Measurements from ENCODE around the gene DMBT1. TPM values are rescaled to one million over a fixed set of nuclear protein-coding genes. Genes with fewer than 3 reads are reported as not detected.

Gene DMBT1
- total RNA-seq, 2 experiments from 2014 or later: not detected

DNA sequence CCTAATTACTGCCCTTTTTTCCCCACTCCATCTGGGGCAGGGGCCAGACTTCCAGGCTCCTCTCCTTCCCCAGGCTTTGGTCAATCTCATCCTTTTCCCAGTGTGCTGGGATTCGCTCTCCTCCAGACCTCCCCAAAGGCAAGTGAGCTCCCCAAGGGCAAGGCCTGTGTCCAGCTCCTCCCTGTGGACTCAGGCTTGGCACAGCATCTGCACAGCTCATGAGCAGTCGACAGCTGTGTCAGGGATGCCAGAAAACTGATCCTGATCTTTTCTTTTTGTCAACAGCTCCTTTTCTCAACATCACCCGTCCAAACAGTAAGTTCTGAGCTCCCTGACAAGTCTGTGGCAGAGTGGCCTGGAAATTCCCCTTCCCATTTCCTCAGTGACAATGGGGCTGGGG lies 72.0 kb downstream of the DMBT1 start:
- Histone ChIP-seq H3K4me3 (ENCODE audit: low read length) (no peak overlapping the region), H3K36me3 (ENCODE audit: insufficient read depth, low read length) (no peaks in the 10 kb centered on the region), H3K4me1 (ENCODE audit: insufficient read depth, low read length) (no peaks in the 10 kb centered on the region), H3K27me3 (ENCODE audit: control insufficient read depth in 1 of 2, insufficient read depth in 2 of 2, low read length in 2 of 2) (peaks cover 0 to 2% of the 10 kb centered on the region in 2 experiments), H3K9me3 (ENCODE audit: control insufficient read depth in 1 of 2, insufficient read depth in 1 of 2, low read length in 2 of 2) (no peaks in the 10 kb centered on the region), H3K27ac (ENCODE audit: low read depth in 1 of 2, low read length in 2 of 2) (no peak overlapping the region)
- ATAC-seq (ENCODE audit: poor library complexity): no peak
- TF ChIP-seq, protein P1, sequence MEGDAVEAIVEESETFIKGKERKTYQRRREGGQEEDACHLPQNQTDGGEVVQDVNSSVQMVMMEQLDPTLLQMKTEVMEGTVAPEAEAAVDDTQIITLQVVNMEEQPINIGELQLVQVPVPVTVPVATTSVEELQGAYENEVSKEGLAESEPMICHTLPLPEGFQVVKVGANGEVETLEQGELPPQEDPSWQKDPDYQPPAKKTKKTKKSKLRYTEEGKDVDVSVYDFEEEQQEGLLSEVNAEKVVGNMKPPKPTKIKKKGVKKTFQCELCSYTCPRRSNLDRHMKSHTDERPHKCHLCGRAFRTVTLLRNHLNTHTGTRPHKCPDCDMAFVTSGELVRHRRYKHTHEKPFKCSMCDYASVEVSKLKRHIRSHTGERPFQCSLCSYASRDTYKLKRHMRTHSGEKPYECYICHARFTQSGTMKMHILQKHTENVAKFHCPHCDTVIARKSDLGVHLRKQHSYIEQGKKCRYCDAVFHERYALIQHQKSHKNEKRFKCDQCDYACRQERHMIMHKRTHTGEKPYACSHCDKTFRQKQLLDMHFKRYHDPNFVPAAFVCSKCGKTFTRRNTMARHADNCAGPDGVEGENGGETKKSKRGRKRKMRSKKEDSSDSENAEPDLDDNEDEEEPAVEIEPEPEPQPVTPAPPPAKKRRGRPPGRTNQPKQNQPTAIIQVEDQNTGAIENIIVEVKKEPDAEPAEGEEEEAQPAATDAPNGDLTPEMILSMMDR (IDR thresholded peaks at IDR 0.05): no peak
- H3K27ac Mint-ChIP-seq: no peak overlapping the region
- H3K4me1 Mint-ChIP-seq (ENCODE audit: low read depth): no peaks in the 10 kb centered on the region
- H3K9me3 Mint-ChIP-seq: no peaks in the 10 kb centered on the region
- intact Hi-C loops (cut with DNase I, micrococcal nuclease): no loop called here
- H3K4me3 Mint-ChIP-seq: no peak overlapping the region
- H3K36me3 Mint-ChIP-seq (ENCODE audit: low read depth): no peaks in the 10 kb centered on the region
- peaks cover 17% of the 10 kb centered on the region for H3K27me3 Mint-ChIP-seq
- DNase-seq: peak in 1 of 14 experiments; percentile 7
- CTCF ChIA-PET: no interaction called here
- POLR2A ChIA-PET: no interaction called here

DNA sequence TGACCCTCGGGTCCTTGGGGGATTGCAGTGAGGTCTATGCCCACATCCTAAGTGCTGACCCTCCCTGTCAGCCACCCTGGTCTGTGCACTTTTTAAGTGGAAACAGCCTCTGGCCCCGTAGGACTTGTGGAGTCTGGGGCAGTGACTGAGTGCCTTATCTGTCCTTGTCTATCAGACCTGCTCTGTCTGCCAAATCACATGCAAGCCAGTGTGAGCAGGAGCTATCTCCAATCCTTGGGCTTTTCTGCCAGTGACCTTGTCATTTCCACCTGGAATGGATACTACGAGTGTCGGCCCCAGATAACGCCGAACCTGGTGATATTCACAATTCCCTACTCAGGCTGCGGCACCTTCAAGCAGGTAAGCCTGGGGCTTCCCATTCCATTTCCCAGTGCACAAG lies 76.4 kb downstream of the DMBT1 start:
- Mint-ChIP-seq H3K4me1 (ENCODE audit: low read depth) (no peaks in the 10 kb centered on the region), H3K4me3 (no peak overlapping the region), H3K27me3 (peaks cover 17% of the 10 kb centered on the region), H3K27ac (no peak overlapping the region), H3K36me3 (ENCODE audit: low read depth) (no peaks in the 10 kb centered on the region), H3K9me3 (no peaks in the 10 kb centered on the region)
- intact Hi-C loops (cut with DNase I, micrococcal nuclease): no loop called here
- H3K27me3 ChIP-seq (ENCODE audit: control insufficient read depth in 1 of 2, insufficient read depth in 2 of 2, low read length in 2 of 2): peaks cover 0 to 2% of the 10 kb centered on the region in 2 experiments
- H3K9me3 ChIP-seq (ENCODE audit: control insufficient read depth in 1 of 2, insufficient read depth in 1 of 2, low read length in 2 of 2): no peaks in the 10 kb centered on the region
- ATAC-seq (ENCODE audit: poor library complexity) (no peak), DNase-seq (peak in 1 of 14 experiments; percentile 0)
- no peaks in the 10 kb centered on the region for H3K4me1 ChIP-seq (ENCODE audit: insufficient read depth, low read length)
- ChIA-PET CTCF (no interaction called here), POLR2A (no interaction called here)
- no peak overlapping the region for H3K27ac ChIP-seq (ENCODE audit: low read depth in 1 of 2, low read length in 2 of 2)
- H3K4me3 ChIP-seq (ENCODE audit: low read length): no peak overlapping the region
- TF ChIP-seq, protein P1 (IDR thresholded peaks at IDR 0.05): no peak
- no peaks in the 10 kb centered on the region for H3K36me3 ChIP-seq (ENCODE audit: insufficient read depth, low read length)

DNA sequence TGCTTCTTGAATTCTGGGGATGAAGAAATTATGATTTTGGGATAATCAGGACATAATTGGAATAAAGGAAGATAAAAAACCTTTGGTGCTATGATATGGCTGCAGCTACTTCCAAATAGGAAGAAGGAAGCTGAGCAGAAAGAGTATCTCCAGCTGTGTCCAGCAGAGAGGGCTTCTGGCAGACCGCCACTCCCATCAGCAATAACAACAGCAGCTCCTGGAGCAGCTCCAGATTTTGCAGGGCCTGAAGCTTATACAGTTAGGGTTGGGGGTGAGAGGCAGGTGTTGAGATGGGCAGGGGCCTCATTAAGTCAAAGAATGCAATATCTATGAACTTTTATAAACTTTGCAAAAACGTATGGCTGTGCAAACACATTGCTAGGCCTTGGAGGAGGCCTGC lies 76.8 kb downstream of the DMBT1 start:
- Mint-ChIP-seq H3K27me3 (peaks cover 15% of the 10 kb centered on the region), H3K9me3 (no peaks in the 10 kb centered on the region), H3K36me3 (ENCODE audit: low read depth) (no peaks in the 10 kb centered on the region), H3K4me3 (no peak overlapping the region), H3K4me1 (ENCODE audit: low read depth) (no peaks in the 10 kb centered on the region), H3K27ac (no peak overlapping the region)
- intact Hi-C loops (cut with DNase I, micrococcal nuclease): no loop called here
- Histone ChIP-seq H3K27me3 (ENCODE audit: control insufficient read depth in 1 of 2, insufficient read depth in 2 of 2, low read length in 2 of 2) (peaks cover 0 to 2% of the 10 kb centered on the region in 2 experiments), H3K4me1 (ENCODE audit: insufficient read depth, low read length) (no peaks in the 10 kb centered on the region), H3K4me3 (ENCODE audit: low read length) (no peak overlapping the region), H3K36me3 (ENCODE audit: insufficient read depth, low read length) (no peaks in the 10 kb centered on the region), H3K27ac (ENCODE audit: low read depth in 1 of 2, low read length in 2 of 2) (no peak overlapping the region), H3K9me3 (ENCODE audit: control insufficient read depth in 1 of 2, insufficient read depth in 1 of 2, low read length in 2 of 2) (no peaks in the 10 kb centered on the region)
- CTCF ChIA-PET: no interaction called here
- POLR2A ChIA-PET: no interaction called here
- no peak for ATAC-seq (ENCODE audit: poor library complexity)
- peak in 1 of 14 experiments; percentile 1 for DNase-seq
- TF ChIP-seq, protein P1 (IDR thresholded peaks at IDR 0.05): no peak

Data from CD4-positive, alpha-beta T cell (primary cell).